Measurements from ENCODE around the gene PHLPP2.

GRCh38 chr16:71721066-71721740, 3.3 kb downstream of the PHLPP2 start:
- TF ChIP-seq CTCF (IDR thresholded peaks at IDR 0.05) = no peak
- no peak for TF ChIP-seq EP300 (IDR thresholded peaks at IDR 0.05)
- TF ChIP-seq POLR2A (IDR thresholded peaks at IDR 0.05) = no peak
